Skin of body (tissue), 2 donors: ENCODE data around the gene ACOX1. TPM values are rescaled to one million over a fixed set of nuclear protein-coding genes. Genes with fewer than 3 reads are reported as not detected.
"Not testable (repeated sequence)": the region's sequence is repeated elsewhere in the genome, so short reads cannot be mapped to it uniquely, and the experiment has no call there.

ENCODE experiments used
- DNase-seq: peaks from one replicate; lab custom pipeline; 2025; lab: John Stamatoyannopoulos, UW
- total RNA-seq: library from RNA; depleted of rRNA; stranded (reverse); fragments of >200 nt; gene quantifications from one replicate; pipeline ENCODE4 v1.2.3, GENCODE V29; 2014

The ACOX1 gene
- total RNA-seq, 1 donor from 2014 or later, result 57.9 TPM

DNA sequence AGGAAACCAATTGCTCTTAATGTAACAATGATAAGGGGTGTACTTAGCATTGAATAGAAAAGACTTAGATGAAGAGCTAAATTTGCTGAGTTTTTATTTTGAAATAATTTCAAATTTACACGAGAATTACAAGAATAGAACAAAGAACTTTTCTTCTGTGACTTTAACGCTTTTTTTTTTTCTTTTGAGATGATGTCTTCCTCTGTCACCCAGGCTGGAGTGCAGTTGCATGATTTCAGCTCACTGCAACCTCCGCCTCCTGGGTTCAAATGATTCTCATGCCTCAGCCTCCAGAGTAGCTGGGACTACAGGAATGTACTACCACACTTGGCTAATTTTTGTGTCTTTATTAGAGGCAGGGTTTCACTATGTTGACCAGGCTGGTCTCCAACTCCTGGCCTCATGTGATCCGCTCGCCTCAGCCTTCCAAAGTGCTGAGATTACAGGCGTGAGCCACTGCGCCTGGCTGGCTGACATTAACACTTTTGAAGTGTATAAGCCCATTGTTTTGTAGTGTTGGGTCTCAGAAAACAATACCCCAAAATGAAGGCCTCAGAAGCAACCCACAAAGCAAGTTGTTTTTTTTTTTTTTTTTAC is 2.2 kb upstream of the ACOX1 start:
- no peak for DNase-seq

DNA sequence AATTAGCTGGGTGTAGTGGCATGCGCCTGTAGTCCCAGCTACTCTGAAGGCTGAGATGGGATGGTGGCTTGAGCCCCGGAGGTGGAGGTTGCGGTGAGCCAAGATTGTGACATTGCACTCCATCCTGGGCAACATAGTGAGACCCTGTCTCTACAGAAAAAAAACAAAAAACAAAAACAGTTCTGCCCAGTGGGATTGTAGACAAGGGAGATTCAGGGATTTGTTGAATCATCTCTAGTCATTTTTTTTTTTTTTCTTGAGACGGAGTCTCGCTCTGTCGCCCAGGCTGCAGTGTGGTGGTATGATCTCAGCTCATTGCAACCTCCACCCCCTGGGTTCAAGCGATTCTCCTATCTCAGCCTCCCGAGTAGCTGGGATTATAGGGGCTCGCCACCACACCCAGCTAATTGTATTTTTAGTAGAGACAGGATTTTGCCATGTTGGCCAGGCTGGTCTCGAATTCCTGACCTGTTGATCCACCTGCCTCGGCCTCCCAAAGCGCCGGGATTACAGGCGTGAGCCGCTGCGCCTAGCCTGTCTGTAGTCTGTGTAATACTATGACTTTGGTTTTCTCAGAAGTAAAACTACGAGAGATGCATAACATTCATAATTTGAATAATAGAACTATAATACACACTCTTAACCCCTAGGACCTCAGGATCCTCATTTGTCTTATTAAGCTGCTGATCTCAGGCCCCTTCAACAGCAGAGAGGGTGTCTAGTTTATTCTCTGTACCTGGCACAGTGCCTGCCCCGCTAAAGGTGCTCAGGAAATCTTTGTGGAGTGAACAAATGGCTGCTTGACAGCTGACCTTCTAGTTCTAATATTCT is 1.4 kb upstream of the ACOX1 start:
- no peak for DNase-seq

DNA sequence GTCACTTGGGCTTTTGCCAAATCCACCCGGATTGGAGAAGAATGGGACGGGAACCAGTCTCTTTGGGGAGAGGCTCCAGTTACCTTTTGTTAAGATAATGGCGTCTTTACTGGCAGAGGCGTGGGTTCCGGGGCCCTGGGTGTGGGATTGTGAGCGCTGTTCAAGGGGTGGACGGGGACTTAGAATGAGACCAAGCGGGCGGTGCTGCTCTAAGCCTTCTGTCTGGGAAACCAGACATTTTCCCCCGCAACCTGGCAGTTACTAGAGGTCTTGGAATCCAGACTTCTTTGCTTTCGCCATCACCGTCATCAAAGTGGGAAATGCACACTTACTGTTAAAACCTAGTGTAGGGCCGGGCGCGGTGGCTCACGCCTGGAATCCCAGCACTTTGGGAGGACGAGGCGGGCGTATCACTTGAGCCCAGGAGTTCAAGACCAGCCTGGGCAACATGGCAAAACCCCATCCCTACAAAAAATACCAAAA is 780 bp upstream of the ACOX1 start:
- DNase-seq, result no peak

DNA sequence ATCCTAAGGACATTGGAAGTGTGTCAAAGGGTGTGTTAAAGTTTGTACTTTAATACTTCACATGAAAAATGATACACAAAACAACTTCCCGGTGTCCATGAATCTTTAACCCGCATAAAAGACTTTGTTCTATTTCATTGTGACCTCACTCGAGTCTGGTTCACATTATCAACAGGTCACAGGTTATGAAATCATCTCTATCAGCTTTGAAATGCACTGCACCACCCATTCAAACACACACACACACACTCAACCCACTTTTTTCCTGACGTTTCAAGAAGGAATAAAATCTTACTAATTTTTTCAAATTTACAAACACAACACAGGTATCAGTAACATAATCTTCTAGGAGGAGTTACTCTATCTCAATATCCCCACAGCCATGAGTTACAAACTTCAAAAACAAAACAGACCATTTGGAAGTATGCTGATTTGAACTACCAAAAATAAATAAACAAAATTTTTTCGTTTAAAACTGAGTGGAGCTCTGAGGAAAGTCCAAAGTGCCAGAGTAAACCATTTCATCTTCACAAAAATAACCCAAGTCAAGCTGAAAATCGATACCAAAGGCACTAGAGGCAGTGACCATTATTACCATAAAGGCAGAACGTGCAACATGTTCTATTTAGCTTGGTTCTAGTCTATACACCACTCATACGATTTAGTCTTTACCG is 2.7 kb downstream of the ACOX1 start:
- no peak for DNase-seq

DNA sequence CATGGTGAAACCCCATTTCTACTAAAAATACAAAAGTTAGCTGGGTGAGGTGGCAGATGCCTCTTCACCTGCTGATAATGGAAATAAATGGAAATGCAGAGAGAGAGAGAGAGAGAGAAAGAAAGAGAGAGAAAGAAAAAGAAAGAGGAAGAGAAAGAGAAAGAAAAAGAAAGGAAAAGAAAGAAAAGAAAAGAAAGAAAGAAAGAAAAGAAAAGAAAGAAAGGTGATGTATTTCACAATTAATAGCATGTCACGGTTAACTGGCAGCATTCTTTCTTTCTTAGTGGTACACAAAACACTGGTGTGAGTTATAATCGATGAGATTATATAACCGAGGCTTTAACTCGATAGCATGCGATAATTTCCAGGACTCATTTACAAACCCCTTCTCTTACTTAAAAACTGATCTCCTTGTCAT is 3.2 kb downstream of the ACOX1 start:
- DNase-seq, result no peak

DNA sequence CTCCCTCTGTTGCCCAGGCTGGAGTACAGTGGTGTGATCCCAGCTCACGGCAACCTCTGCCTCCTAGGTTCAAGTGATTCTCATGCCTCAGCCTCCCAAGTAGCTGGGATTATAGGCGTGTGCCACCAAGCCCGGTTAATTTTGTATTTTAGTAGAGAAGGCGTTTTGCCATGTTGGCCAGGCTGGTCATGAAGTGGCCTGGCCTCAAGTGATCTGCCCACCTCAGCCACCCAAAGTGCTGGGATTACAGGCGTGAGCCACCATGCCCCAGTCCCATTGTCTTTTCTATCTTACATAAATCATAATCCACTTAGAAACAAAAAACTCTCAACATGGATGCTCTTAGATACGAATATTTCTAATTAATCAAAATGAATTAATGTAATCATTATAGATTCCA is 3.8 kb downstream of the ACOX1 start:
- not testable (repeated sequence) for DNase-seq

DNA sequence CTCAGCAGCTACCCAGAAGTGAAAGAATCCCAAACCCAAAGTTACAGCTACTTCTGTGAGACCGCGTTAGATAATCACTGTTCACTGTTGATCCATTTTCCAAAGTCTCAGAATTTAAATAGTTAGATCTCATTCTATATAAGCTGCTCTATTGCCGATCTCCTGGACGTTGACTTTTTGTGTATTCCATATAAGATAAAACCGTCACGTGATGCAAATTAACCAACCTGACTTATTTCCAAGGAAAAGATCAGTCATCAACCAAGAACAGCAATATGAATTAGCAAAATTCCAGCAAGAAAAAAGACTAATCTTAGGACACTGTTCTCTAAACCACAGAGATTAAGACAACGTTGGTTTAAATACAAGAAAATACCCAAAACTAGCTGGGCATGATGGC is 8.3 kb downstream of the ACOX1 start:
- DNase-seq, result no peak

DNA sequence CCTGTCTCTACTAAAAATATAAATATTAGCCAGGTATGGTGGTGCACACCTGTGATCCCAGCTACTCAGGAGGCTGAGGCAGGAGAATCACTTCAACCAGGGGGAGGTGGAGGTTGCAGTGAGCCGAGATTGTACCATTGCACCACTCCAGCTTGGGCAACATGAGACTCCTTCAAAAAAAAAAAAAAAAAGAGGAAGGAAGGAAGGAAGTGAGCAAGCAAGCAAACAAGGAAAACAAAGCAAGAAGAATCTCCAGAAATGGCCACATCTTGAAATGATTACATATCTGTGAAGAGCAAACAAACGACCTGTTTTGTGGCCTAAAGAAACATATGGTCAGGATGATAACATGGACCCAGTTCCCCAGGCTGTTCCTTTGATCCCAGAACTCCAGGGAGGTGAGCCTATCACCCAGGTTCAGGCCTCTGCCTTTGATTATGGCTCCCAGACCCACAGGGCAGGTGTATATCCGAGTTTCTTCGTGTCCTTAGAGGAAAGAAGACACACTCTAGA is 8.9 kb downstream of the ACOX1 start:
- DNase-seq, result no peak

DNA sequence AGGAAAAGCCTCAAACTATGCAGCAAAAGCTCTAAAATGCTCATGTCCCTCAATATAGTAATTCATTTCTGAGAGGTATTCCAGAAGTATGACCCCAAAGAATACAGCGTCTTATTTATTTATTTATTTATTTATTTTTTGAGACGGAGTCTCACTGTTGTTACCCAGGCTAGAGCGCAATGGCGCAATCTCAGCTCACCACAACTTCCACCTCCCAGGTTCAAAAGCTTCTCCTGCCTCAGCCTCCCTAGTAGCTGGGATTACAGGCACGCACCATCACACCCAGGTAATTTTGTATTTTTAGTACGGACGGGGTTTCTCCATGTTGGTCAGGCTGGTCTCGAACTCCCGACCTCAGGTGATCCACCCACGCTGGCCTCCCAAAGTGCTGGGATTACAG is 9.9 kb downstream of the ACOX1 start:
- DNase-seq, result not testable (repeated sequence)

DNA sequence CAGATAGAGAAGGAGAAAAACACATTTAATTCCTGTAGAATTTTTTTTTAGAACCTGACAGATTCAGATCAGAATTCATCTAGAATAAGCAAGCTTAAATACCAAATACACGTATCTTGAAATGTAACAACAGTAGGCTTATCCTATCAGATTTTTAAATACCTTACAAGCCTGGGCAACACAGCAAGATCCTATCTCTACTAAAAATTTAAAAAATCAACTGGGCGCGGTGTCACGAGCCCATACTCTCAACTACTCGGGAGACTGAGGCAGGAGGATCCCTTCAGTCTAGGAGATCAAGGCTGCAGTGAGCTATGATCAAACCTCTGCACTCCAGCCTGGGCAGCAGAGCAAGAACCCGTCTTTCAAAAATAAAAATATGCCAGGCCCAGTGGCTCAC is 13.5 kb downstream of the ACOX1 start:
- DNase-seq, result no peak

DNA sequence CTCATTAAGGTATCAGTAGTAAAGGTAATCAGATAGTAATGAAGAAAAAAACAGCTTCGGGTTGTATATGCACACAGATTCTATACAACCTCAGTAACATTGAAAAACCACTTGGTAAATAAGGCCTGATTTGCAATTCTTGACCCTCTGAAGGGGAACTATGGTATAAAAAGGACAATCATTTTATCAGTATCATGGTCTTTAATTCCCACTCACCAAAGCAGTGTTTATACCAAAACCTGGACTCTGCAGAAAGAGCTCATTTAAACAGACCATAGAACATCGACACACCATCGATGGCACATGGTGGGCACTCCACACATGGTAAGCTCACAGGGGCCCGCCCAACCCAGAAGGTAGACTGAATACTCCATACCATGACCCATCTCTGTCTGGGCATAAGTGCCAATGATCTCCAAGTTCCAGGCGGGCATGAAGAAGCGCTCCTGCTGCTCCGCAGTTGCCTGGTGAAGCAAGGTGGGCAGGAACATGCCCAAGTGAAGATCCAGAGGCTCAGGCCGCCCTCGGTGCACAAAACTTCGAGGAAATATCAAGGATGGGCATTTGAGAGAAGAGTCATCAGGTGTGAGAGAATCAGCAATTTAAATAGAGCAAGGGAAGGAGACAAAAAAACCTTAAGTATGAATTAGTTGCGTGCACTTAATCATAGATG is 19.0 kb downstream of the ACOX1 start:
- no peak for DNase-seq

DNA sequence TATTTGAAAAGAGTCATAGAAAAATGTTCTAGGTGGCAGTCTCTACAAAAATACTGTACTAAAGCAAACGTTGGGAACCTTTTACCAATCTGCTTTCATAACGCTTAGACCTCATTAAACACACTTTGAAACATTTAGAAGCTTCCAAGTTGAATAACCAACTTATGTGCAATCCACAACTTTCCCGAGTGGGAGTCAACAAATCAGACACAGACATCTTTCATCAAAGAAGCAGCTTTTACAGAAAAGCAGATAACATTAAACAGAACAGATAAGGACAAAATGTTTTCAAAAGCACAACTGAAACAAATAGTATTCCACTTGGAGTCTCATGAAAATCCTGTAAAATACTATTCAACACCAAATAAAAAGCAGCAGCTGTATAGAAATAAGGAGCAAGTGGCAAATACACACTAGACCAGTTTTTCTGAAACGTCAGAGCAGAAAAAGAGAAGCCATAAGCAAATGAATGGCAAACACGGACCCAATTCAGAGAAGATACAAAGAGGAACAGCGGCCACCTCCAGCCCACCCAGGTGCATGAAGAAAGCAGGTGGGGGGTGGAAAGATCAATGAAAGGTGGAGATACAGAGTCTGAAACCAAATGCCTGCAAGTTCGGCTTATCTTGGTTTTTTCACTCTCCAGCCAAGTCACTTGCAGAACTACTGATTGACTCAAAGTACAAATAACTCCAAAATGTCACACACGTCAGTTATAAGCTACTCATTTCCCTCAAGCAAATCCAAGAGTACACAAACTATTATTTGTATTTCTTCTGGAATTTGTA is 19.7 kb downstream of the ACOX1 start:
- DNase-seq, result no peak

DNA sequence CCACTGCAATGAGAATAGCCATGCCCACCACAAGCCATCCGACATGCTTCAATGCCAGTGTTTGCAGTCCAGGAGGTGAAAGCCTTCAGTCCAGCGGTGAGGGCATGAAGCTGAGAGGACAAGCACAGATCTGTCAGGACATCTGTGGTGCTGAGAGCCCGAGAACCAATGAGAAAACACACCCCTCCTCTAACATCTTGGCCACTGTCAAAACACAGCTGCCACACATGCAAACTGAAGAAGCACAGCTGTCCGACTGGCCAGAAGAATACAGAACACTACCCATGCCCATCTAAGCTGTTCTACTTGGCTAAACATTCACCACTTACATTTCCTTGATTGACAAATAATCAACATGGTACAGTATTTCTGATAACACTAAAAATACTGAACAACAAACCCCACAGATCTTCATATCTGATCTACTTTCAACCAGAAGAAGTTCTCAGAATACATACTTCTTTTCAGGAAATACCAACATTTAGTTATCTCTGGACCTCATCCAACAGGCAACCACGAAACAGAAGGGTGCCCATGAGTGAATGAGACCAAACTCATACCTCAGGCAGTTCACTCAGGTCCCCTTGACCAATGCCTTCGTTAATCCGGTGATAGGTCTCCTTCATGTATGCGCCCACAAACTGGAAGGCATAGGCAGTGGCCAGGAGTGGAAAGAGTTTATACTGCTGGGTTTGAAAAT is 28.0 kb downstream of the ACOX1 start:
- DNase-seq, result no peak

DNA sequence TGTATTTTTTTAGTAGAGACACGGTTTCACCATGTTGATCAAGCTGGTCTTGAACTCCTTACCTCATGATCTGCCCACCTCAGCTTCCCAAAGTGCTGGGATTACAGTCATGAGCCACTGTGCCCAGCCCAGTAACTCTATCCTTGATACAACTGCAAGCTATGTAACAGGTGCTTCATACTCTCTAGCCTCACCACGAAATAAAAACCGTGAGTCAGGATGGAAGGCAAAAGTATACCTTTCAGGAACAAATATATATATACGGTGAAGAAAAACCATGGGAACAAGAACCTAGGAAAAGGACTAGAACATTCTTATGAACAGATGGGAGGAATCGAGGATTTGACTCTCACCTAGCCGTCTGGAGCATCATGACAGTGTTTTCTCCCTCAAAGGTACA is 28.5 kb downstream of the ACOX1 start:
- no peak for DNase-seq

DNA sequence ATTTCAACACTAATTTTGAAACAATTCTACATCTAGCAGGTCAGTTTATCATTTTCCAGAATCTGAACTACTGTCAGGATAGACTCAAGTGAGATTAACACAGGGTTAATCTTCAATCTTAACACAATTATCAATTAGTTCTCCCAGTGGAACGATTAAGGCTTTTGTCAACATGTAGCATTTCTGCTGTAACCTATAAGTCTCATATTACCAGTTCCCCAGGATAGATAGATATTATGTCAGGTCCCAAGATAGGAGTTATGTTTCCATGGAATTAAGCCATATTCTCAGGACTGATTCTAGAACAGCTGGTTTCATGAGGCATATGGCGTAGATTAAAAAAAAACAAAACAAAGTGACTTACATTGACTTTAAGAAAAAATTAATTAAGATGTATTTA is 33.8 kb downstream of the ACOX1 start:
- no peak for DNase-seq

DNA sequence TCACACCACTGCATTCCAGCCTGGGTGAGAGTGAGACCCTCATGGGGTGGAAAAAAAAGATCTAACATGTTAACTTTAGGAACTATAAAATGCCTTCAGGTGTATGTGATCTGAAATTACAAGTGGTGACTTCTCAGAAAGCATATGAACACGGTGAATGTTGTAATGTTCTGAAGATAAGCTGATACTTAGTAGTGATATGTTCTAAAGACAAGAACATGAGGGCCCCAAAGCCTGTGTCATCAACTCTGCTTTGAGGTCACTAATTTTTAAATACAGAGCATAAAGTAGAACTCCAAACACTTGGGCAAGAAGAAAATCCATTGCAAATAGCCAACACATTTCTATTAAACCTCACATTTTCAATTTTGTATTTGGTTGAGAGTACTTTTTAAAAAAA is 35.5 kb downstream of the ACOX1 start:
- DNase-seq, result no peak

DNA sequence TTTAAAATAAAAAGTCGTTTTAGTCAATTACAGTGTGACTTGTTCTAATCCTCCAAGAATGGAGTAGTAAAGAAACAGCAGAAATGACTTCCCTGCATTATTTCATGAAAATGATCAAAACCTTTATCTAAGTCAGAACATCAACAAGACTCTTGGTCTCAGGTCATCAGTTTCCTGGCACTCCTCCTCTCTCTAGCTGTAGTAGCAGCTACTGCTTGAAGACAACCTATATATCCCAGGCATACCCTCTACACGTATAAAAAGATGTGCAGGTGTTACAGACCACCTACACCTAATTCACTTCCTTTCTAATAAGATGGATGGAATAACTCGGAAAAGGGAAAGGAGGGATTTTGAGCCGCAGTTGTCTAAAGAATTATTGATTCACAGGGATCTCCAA is 36.5 kb downstream of the ACOX1 start:
- no peak for DNase-seq

DNA sequence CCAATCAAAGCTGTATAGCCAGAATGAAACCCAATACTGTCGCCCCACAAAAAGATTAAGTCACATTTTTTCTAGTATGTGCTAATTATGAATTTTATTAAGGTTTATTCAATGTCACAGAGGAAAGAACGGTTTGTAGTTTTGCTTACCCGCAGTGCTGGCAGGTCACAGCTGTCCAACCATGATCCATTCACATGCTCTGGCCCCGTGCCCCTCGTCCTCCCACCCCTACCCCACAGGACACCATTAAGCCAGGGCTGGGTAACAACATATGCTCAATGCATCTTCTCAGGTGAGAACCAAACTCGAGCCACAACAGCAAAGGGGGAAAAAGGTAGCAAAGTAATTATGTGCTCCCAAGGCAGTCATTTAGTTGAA is 37.5 kb downstream of the ACOX1 start:
- no peak for DNase-seq

DNA sequence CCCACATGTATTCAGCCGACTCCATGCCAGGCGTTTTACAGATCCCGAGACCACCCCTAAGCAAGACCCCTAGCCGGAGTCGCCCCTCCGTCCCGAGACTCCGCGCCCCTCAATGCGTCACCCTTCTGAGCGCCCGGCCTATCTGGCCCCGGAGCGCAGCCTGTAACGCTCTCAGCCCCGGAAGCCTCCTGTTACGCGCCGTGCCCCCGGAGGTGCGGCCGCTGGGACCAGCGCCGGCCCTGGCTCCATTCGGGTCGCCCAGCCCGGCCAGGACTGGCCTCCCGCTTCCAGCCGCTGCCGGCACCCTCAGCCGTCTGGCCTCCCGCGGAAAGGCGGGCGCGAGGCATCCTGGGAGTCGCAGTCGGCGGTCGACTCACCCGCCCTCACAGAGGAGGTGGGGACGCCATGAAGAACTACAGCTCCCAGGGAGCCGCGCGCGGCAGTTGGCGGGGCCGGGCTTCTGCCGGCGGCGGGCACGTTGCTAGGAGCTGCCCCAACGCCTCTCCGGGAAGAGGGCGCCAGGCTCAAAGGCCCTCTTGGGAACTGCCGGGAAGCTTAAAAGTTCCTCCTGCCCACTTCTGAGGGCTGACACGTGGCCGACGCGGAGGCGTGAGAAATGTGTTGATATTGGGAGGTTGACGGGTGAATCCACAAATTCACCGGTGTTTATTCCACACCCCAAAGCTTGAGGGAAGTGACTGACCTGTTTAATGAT is 38.1 kb downstream of the ACOX1 start, which contains the start of gene FBF1:
Gene FBF1, minus strand, starts transcription at position 316 of the 715 bp plus-strand sequence. CDS start 2,893 bp downstream, outside the sequence.
- DNase-seq, result peak; percentile 80
